OCI-LY1 (cell line): ENCODE data around the gene RPF1.

Experiments used
- H2AFZ ChIP-seq: fragments of 200-600 bp; sonication (generic), shearing (Covaris generic); 2 replicates; pipeline ENCODE4 v1.6.0; 2014; ENCODE audit warnings: antibody characterized with exemption, mild to moderate bottlenecking, low read length
- H3F3A ChIP-seq: fragments of 200-600 bp; sonication (generic), shearing (Covaris generic); 2 replicates; pipeline ENCODE4 v1.6.0; 2014; ENCODE audit warnings: mild to moderate bottlenecking, antibody characterized with exemption, low read length, moderate library complexity; ENCODE audit not compliant: insufficient read depth
- H3K27ac ChIP-seq: fragments of 200-600 bp; sonication (generic); 2 replicates; pipeline ENCODE4 v1.5.1; 2014; ENCODE audit warnings: low read length, mixed run types, mild to moderate bottlenecking, low read depth; ENCODE audit not compliant: poor library complexity, severe bottlenecking
- H3K27me3 ChIP-seq: fragments of 200-600 bp; sonication (generic); 2 replicates; pipeline ENCODE4 v1.6.0; 2014; ENCODE audit warnings: antibody characterized with exemption, mild to moderate bottlenecking, low read length, moderate library complexity; ENCODE audit not compliant: insufficient read depth
- H3K36me3 ChIP-seq: fragments of 200-600 bp; sonication (generic); 2 replicates; pipeline ENCODE4 v1.6.1; 2014; ENCODE audit warnings: mild to moderate bottlenecking, antibody characterized with exemption, low read length, moderate library complexity, mixed read lengths; ENCODE audit not compliant: insufficient read depth
- H3K4me1 ChIP-seq: fragments of 200-600 bp; sonication (generic); 2 replicates; pipeline ENCODE4 v1.5.1; 2014; ENCODE audit warnings: mild to moderate bottlenecking, low read length, moderate library complexity; ENCODE audit not compliant: insufficient read depth, severe bottlenecking
- H3K4me2 ChIP-seq: fragments of 200-600 bp; sonication (generic), shearing (Covaris generic); 2 replicates; pipeline ENCODE4 v1.6.1; 2014; ENCODE audit warnings: low read length
- H3K4me3 ChIP-seq: fragments of 200-600 bp; sonication (generic); 2 replicates; pipeline ENCODE4 v1.5.1; 2014; ENCODE audit warnings: low read length, low read depth, mild to moderate bottlenecking, mixed read lengths; ENCODE audit not compliant: poor library complexity, severe bottlenecking
- H3K79me2 ChIP-seq: fragments of 200-600 bp; shearing (Covaris generic); 2 replicates; pipeline ENCODE4 v1.6.1; 2016; ENCODE audit warnings: mixed run types, low read length, mixed read lengths; ENCODE audit not compliant: insufficient read depth
- H3K9ac ChIP-seq: fragments of 200-600 bp; sonication (generic), shearing (Covaris generic); 2 replicates; pipeline ENCODE4 v1.6.1; 2014; ENCODE audit warnings: mild to moderate bottlenecking, low read length, mixed read lengths
- H3K9me2 ChIP-seq: fragments of 200-600 bp; sonication (generic), shearing (Covaris generic); 2 replicates; pipeline ENCODE4 v1.6.1; 2014; ENCODE audit warnings: low read depth, mild to moderate bottlenecking, low read length, mixed read lengths
- H3K9me3 ChIP-seq: fragments of 200-600 bp; shearing (Covaris generic); 2 replicates; pipeline ENCODE4 v1.6.1; 2014; ENCODE audit warnings: low read length, mixed read lengths
- H4K20me1 ChIP-seq: fragments of 200-600 bp; sonication (generic), shearing (Covaris generic); 2 replicates; pipeline ENCODE4 v1.6.0; 2016; ENCODE audit warnings: mild to moderate bottlenecking, low read length; ENCODE audit not compliant: insufficient read depth
- CTCF ChIP-seq: fragments of 200-600 bp; sonication (generic), shearing (Covaris generic); IDR thresholded peaks from 2 replicates; pipeline ENCODE4 v1.5.1; 2017; ENCODE audit warnings: mild to moderate bottlenecking, antibody characterized with exemption, low read length, moderate library complexity, mixed read lengths
- EZH2 ChIP-seq: fragments of 200-600 bp; sonication (generic), shearing (Covaris generic); IDR thresholded peaks from 2 replicates; pipeline ENCODE4 v1.8.0; 2017; ENCODE audit warnings: borderline replicate concordance, mixed run types, mild to moderate bottlenecking, antibody characterized with exemption, low read length, moderate library complexity, mixed read lengths

RPF1 gene

GRCh38 chr1:84452436-84452835, 26.6 kb upstream of the RPF1 start:
- no peak overlapping the region for H3K4me2 ChIP-seq
- TF ChIP-seq EZH2, result no peak
- no peak for TF ChIP-seq CTCF

GRCh38 chr1:84462118-84462517, 16.9 kb upstream of the RPF1 start:
- H3K36me3 ChIP-seq, result no peaks in the 10 kb centered on the region
- no peak overlapping the region for H3K4me2 ChIP-seq
- H3K4me3 ChIP-seq, result no peak overlapping the region
- H3F3A ChIP-seq, result no peaks in the 10 kb centered on the region
- no peaks in the 10 kb centered on the region for H3K4me1 ChIP-seq
- no peaks in the 10 kb centered on the region for H3K79me2 ChIP-seq
- TF ChIP-seq EZH2, result no peak
- TF ChIP-seq CTCF, result no peak
- no peak overlapping the region for H2AFZ ChIP-seq
- H3K27me3 ChIP-seq, result peaks cover 4% of the 10 kb centered on the region; the same call in 1 of the 2 replicates
- H3K27ac ChIP-seq, result no peak overlapping the region
- H3K9ac ChIP-seq, result no peak overlapping the region
- no peaks in the 10 kb centered on the region for H3K9me2 ChIP-seq
- no peaks in the 10 kb centered on the region for H4K20me1 ChIP-seq
- no peaks in the 10 kb centered on the region for H3K9me3 ChIP-seq

More at GRCh38 chr1:84452436-84452835, 26.6 kb upstream of the RPF1 start:
- Histone ChIP-seq H3K79me2 (no peaks in the 10 kb centered on the region), H3K9me2 (no peaks in the 10 kb centered on the region), H3K27me3 (no peaks in the 10 kb centered on the region), H3K27ac (no peak overlapping the region), H3K36me3 (no peaks in the 10 kb centered on the region), H3K9me3 (no peaks in the 10 kb centered on the region), H3K4me3 (no peak overlapping the region), H2AFZ (no peak overlapping the region), H3K9ac (no peak overlapping the region), H4K20me1 (no peaks in the 10 kb centered on the region), H3F3A (no peaks in the 10 kb centered on the region), H3K4me1 (no peaks in the 10 kb centered on the region)

GRCh38 chr1:84467298-84467697, 11.8 kb upstream of the RPF1 start:
- no peaks in the 10 kb centered on the region for H3F3A ChIP-seq
- no peaks in the 10 kb centered on the region for H3K36me3 ChIP-seq
- H4K20me1 ChIP-seq, result no peaks in the 10 kb centered on the region
- H3K27ac ChIP-seq, result no peak overlapping the region
- peaks cover 4% of the 10 kb centered on the region; the same call in 1 of the 2 replicates for H3K27me3 ChIP-seq
- TF ChIP-seq CTCF, result no peak
- no peak for TF ChIP-seq EZH2
- no peak overlapping the region for H3K4me2 ChIP-seq
- no peaks in the 10 kb centered on the region for H3K79me2 ChIP-seq
- H3K9me2 ChIP-seq, result no peaks in the 10 kb centered on the region
- H3K4me3 ChIP-seq, result no peak overlapping the region
- no peak overlapping the region for H3K9ac ChIP-seq
- no peaks in the 10 kb centered on the region for H3K4me1 ChIP-seq
- H3K9me3 ChIP-seq, result no peaks in the 10 kb centered on the region
- no peak overlapping the region for H2AFZ ChIP-seq
